Kidney epithelial cell (primary cell): ENCODE data around the gene RNF39. TPM values are rescaled to one million over a fixed set of nuclear protein-coding genes. Genes with fewer than 3 reads are reported as not detected.
"Not testable (repeated sequence)": the region's sequence is repeated elsewhere in the genome, so short reads cannot be mapped to it uniquely, and the experiment has no call there.

Experiments used
- DNase-seq: peaks from one replicate; pipeline ENCODE4 v3.0.0-alpha.2; 2010; ENCODE audit warnings: low read depth
- H3K27me3 ChIP-seq: 2 replicates; pipeline ENCODE4 v1.6.0; 2011; ENCODE audit warnings: low read length; ENCODE audit not compliant: control insufficient read depth, insufficient read depth
- H3K36me3 ChIP-seq: 2 replicates; pipeline ENCODE4 v1.5.1; 2011; ENCODE audit warnings: low read length; ENCODE audit not compliant: control insufficient read depth, insufficient read depth
- H3K4me3 ChIP-seq: 2 replicates; pipeline ENCODE4 v1.5.1; 2011; ENCODE audit warnings: low read depth, mild to moderate bottlenecking, control low read depth, low read length
- total RNA-seq: library from RNA; depleted of rRNA; stranded (reverse); fragments of >200 nt; gene quantifications from 2 replicates; pipeline ENCODE4 v1.2.3, GENCODE V29; 2015
- TF ChIP-seq, protein P1 (sequence below): IDR thresholded peaks from 2 replicates; pipeline ENCODE4 v1.5.1; 2011; ENCODE audit warnings: mild to moderate bottlenecking, moderate library complexity, low read length, control low read depth, inconsistent platforms; ENCODE audit not compliant: insufficient read depth, poor library complexity, severe bottlenecking

Gene RNF39, protein sequence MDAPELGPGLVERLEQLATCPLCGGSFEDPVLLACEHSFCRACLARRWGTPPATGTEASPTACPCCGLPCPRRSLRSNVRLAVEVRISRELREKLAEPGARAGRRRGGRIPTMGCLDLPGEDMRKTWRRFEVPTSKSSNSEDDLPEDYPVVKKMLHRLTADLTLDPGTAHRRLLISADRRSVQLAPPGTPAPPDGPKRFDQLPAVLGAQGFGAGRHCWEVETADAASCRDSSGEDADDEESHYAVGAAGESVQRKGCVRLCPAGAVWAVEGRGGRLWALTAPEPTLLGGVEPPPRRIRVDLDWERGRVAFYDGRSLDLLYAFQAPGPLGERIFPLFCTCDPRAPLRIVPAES
- 0.04 TPM in 1 of 2 replicates, not detected in the other for total RNA-seq

DNA sequence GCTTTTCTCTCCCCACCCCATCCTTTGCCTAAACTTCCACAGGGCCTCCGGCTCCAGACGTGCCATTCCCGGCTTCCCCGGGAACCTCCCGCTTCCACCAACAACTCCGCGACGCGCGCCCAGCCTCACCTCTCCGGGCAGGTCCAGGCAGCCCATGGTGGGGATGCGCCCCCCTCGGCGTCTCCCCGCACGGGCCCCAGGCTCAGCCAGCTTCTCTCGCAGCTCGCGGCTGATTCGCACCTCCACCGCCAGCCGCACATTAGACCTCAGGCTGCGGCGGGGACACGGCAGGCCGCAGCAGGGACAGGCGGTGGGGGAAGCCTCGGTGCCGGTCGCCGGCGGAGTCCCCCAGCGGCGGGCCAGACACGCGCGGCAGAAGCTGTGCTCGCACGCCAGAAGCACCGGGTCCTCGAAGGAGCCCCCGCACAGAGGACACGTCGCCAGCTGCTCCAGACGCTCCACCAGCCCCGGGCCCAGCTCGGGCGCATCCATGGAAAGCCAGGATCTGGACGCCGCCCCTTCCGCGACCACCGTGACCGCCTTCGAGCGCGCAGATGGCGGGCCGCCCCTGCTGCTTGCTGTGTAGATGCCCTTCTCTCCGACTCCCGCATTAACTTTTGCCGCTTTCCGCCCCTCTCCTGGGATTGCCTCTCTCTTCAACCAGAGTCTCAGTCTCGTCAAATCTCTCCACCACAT is at the start of gene RNF39:
Gene RNF39 (minus strand): TSS at position 676 of the 696 bp plus-strand sequence. CDS start 184 bp downstream, at position 492.
- peaks cover 84% of the 10 kb centered on the region for H3K27me3 ChIP-seq
- TF ChIP-seq, protein P1, sequence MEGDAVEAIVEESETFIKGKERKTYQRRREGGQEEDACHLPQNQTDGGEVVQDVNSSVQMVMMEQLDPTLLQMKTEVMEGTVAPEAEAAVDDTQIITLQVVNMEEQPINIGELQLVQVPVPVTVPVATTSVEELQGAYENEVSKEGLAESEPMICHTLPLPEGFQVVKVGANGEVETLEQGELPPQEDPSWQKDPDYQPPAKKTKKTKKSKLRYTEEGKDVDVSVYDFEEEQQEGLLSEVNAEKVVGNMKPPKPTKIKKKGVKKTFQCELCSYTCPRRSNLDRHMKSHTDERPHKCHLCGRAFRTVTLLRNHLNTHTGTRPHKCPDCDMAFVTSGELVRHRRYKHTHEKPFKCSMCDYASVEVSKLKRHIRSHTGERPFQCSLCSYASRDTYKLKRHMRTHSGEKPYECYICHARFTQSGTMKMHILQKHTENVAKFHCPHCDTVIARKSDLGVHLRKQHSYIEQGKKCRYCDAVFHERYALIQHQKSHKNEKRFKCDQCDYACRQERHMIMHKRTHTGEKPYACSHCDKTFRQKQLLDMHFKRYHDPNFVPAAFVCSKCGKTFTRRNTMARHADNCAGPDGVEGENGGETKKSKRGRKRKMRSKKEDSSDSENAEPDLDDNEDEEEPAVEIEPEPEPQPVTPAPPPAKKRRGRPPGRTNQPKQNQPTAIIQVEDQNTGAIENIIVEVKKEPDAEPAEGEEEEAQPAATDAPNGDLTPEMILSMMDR = no peak
- no peaks in the 10 kb centered on the region for H3K36me3 ChIP-seq
- DNase-seq = no peak
- no peak within 1 kb of the TSS for H3K4me3 ChIP-seq

- DNase-seq = no peak
- H3K27me3 ChIP-seq = peaks cover 13% of the 10 kb centered on the region
- H3K4me3 ChIP-seq = no peak overlapping the region
- no peaks in the 10 kb centered on the region for H3K36me3 ChIP-seq
- TF ChIP-seq, protein P1 = no peak
Measured at GRCh38 chr6:30122515-30122914, 46.9 kb upstream of the RNF39 start.

DNA sequence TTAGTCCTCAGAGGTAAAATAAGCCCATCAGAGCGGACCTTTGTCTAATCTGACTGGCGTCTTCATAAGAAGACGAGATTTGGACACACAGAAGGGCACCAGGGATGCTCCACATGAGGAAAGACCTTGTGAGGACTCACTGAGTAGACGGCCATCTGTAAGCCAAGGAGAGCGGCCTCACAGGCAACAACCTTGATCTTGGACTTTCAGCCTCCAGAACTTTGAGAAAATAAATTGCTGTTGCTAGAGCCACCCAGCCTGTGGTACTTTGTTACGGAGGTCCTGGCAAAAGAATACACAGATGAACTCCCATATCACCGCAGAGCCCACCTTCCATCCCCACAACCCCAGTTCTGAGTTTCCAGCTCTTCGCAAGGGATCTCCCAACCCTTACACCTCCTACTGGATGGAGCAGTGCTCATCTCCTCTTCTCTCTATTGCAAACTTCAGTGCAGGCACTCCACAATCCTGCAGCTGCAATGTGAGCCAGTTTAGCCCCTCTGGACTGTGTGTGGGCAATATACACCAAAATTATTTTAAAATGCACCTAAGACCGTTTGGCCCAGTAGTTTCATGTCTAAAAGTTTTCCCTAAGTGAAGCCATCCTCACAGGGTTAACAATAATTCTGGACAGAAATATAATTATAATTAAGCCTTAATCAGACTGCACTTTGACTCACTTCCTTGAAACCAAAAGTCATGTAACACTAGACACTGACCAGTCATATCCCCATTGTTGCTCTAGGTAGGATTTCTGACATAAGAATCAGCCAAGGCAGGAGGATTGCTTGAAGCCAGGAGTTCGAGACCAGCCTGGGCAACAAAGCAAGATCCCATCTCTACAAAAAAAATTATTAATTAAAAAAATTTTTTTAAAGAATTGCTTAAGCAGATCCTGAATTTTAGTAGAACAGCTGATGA is 46.1 kb upstream of the RNF39 start:
- H3K27me3 ChIP-seq = peaks cover 5% of the 10 kb centered on the region
- TF ChIP-seq, protein P1 = no peak
- no peak for DNase-seq

DNA sequence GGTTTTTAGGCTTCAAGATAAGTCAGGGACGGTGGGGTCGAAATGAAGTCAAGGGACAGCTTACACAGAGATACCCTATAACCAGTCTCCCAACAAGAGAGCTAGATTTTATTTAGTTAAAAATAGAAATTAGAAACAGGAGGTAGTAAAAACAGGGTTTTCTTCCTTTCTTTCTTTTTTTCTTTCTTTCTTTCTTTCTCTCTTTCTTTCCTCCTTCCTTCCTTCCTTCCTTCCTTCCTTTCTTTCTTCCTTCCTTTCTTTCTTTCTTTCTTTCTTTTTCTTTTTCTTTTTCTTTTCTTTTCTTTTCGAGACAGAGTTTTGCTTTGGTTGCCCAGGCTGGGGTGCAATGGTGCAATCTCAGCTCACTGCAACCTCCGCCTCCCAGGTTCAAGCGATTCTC is 43.1 kb upstream of the RNF39 start:
- H3K4me3 ChIP-seq, H3K36me3 ChIP-seq, H3K27me3 ChIP-seq, DNase-seq: not testable (repeated sequence)

More for the DNA sequence above, 46.1 kb upstream of the RNF39 start:
- Histone ChIP-seq H3K36me3 (no peaks in the 10 kb centered on the region), H3K4me3 (no peak overlapping the region)

DNA sequence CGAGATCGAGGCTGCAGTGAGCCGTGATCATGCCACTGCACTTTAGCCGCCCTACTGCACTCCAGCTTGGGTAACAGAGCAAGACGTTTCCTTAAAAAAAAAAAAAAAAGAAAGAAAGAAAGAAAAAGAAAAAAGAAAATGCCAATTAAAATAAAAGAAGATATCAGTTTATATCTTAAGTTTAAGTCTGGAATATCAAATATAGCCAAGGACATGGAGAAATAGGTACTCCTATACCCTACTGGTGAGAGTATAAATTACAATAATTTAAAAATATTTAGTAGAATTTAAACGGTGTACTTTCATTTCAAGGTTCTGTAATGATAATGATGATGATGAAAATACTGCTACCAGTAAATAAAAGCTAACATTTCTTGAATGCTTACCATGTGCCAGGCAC is 41.2 kb upstream of the RNF39 start:
- Histone ChIP-seq H3K4me3 (no peak overlapping the region), H3K27me3 (peaks cover 11% of the 10 kb centered on the region), H3K36me3 (no peaks in the 10 kb centered on the region)
- DNase-seq = no peak
- TF ChIP-seq, protein P1 = peak; percentile 1

DNA sequence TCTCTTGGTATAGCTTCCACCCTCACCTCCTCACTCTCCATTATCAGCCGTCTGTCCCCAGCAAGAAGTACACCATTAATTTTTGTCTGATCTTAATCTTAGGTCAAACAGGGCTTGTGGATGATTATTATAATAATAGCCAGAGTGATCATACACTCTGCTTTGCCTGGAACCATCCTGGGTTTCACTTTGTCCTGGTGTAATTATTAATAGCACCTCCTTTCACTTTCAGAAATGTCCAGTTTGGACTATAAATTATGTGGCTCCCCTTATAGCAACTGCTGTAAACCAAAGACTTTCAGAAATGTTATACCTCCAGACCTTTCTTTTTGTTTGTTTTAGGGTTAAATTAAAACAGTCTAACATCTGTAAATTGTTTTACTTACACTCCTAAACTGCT is 38.3 kb upstream of the RNF39 start:
- TF ChIP-seq, protein P1 = no peak
- no peak for DNase-seq
- H3K4me3 ChIP-seq = no peak overlapping the region
- peaks cover 22% of the 10 kb centered on the region for H3K27me3 ChIP-seq
- H3K36me3 ChIP-seq = no peaks in the 10 kb centered on the region
